Thoracic aorta (tissue), 2 donors: ENCODE data around the gene SRGAP1. TPM values are rescaled to one million over a fixed set of nuclear protein-coding genes. Genes with fewer than 3 reads are reported as not detected.

Experiments used
- ATAC-seq: fragments of 150-250 bp; one replicate; pipeline ENCODE4 v1.8.0; 2017; ENCODE audit warnings: low read depth; ENCODE audit not compliant: insufficient number of reproducible peaks, low FRiP score
- DNase-seq: peaks from one replicate; pipeline ENCODE4 v3.0.0-alpha.2; 2020; ENCODE audit warnings: low spot score
- H3K27ac ChIP-seq, 2 donors: fragments of 200-600 bp; sonication (generic); 1 replicate in 1 of 2; 2 replicates in 1 of 2; pipeline ENCODE4 v1.5.1; 2016; ENCODE audit warnings: mild to moderate bottlenecking in 2 of 2, moderate library complexity in 2 of 2
- H3K27me3 ChIP-seq: fragments of 200-600 bp; sonication (generic); replicated peaks from 2 replicates; pipeline ENCODE4 v1.6.0; 2016; ENCODE audit warnings: mild to moderate bottlenecking; ENCODE audit not compliant: insufficient read depth
- H3K36me3 ChIP-seq: fragments of 200-600 bp; sonication (generic); one replicate; pipeline ENCODE4 v1.5.1; 2016
- H3K4me1 ChIP-seq, 2 donors: fragments of 200-600 bp; sonication (generic); 1 replicate in 1 of 2; 2 replicates in 1 of 2; pipeline versions ENCODE4 v1.5.1 to v1.6.0; 2016; ENCODE audit warnings: low read depth in 2 of 2, mild to moderate bottlenecking in 1 of 2; ENCODE audit not compliant: control insufficient read depth in 1 of 2
- H3K4me3 ChIP-seq: fragments of 200-600 bp; sonication (generic); 2 replicates; pipeline ENCODE4 v1.5.1; 2016; ENCODE audit warnings: mild to moderate bottlenecking
- H3K9me3 ChIP-seq: fragments of 200-600 bp; sonication (generic); 2 replicates; pipeline ENCODE4 v1.5.1; 2016
- CTCF ChIP-seq: fragments of 200-600 bp; sonication (generic); IDR thresholded peaks from one replicate; pipeline ENCODE4 v1.5.1; 2019; ENCODE audit warnings: antibody characterized with exemption
- total RNA-seq, 2 donors: library from RNA; depleted of rRNA; stranded (reverse); fragments of >200 nt; gene quantifications; one replicate each; pipeline versions ENCODE4 v1.1.0 to v1.2.3, GENCODE V29; 2016

The SRGAP1 gene
- total RNA-seq, 2 donors from 2014 or later, result 7.9 to 24.1 TPM

- no peak for TF ChIP-seq CTCF
- no peak overlapping the region for H3K27ac ChIP-seq
- H3K36me3 ChIP-seq, result no peaks in the 10 kb centered on the region
- no peaks in the 10 kb centered on the region for H3K4me1 ChIP-seq
- H3K9me3 ChIP-seq, result no peaks in the 10 kb centered on the region
- H3K27me3 ChIP-seq, result no peaks in the 10 kb centered on the region
- no peak for DNase-seq
- no peak for ATAC-seq
- no peak overlapping the region for H3K4me3 ChIP-seq
Observed at GRCh38 chr12:64103825-64104740, 259.6 kb downstream of the SRGAP1 start.

- H3K36me3 ChIP-seq, result no peaks in the 10 kb centered on the region
- H3K27ac ChIP-seq, result no peak overlapping the region
- H3K4me1 ChIP-seq, result no peaks in the 10 kb centered on the region
- ATAC-seq (no peak), DNase-seq (no peak)
- no peak overlapping the region for H3K4me3 ChIP-seq
- H3K27me3 ChIP-seq, result no peaks in the 10 kb centered on the region
- H3K9me3 ChIP-seq, result no peaks in the 10 kb centered on the region
- no peak for TF ChIP-seq CTCF
Observed at GRCh38 chr12:64105026-64105425, 260.5 kb downstream of the SRGAP1 start.

GRCh38 chr12:64107776-64108175 lies 263.3 kb downstream of the SRGAP1 start:
- TF ChIP-seq CTCF, result no peak
- ATAC-seq (no peak), DNase-seq (no peak)
- Histone ChIP-seq H3K4me3 (no peak overlapping the region), H3K36me3 (peaks cover 6% of the 10 kb centered on the region), H3K27ac (no peak overlapping the region), H3K4me1 (no peaks in the 10 kb centered on the region), H3K9me3 (no peaks in the 10 kb centered on the region), H3K27me3 (no peaks in the 10 kb centered on the region)

GRCh38 chr12:64109706-64110105 lies 265.2 kb downstream of the SRGAP1 start:
- no peak for TF ChIP-seq CTCF
- H3K27me3 ChIP-seq, result no peaks in the 10 kb centered on the region
- no peak overlapping the region for H3K4me3 ChIP-seq
- H3K36me3 ChIP-seq, result peaks cover 8% of the 10 kb centered on the region
- no peaks in the 10 kb centered on the region for H3K9me3 ChIP-seq
- H3K4me1 ChIP-seq, result no peaks in the 10 kb centered on the region
- DNase-seq (no peak), ATAC-seq (no peak)
- H3K27ac ChIP-seq, result no peak overlapping the region

GRCh38 chr12:64110864-64111263 lies 266.4 kb downstream of the SRGAP1 start:
- Histone ChIP-seq H3K27me3 (no peaks in the 10 kb centered on the region), H3K9me3 (no peaks in the 10 kb centered on the region), H3K27ac (no peak overlapping the region), H3K4me1 (no peaks in the 10 kb centered on the region), H3K36me3 (peaks cover 8% of the 10 kb centered on the region), H3K4me3 (no peak overlapping the region)
- TF ChIP-seq CTCF, result no peak
- ATAC-seq (no peak), DNase-seq (no peak)
